K562 (cell line): Measurements from ENCODE around the gene HS3ST3B1. TPM values are rescaled to one million over a fixed set of nuclear protein-coding genes. Genes with fewer than 3 reads are reported as not detected.

Source experiments
- ATAC-seq: fragments of 200-7000 bp; cut with Tn5 transposase; 3 replicates; pipeline ENCODE4 v1.9.1; 2020; ENCODE audit warnings: moderate library complexity
- BruUV-seq: library from RNA; stranded (reverse); fragments of 400-500 nt; replicated peaks from 2 replicates; lab custom pipeline; 2021; lab: Mats Ljungman, UMichigan
- CTCF ChIA-PET: fragments of 300-600 bp; formaldehyde crosslinking; extraction: SDS; loops from one replicate; lab custom pipeline; 2021; ENCODE audit warnings: low intra/inter-chr PET ratio; lab: Yijun Ruan, JAX
- POLR2A ChIA-PET: fragments of 300-600, 350-650 bp; sonication (Branson Sonifier 250); formaldehyde crosslinking; extraction: SDS; loops from one replicate; lab custom pipeline; 2021; ENCODE audit warnings: antibody characterized with exemption, inconsistent platforms; lab: Yijun Ruan, JAX
- DNase-seq, 4 experiments: peaks; one replicate each; pipeline versions ENCODE4 v3.0.0 to v3.0.0-alpha.2; 2011 to 2018; ENCODE audit warnings: low spot score in 3 of 4, mixed read lengths in 3 of 4; ENCODE audit errors: extremely low read depth in 1 of 4
- FAIRE-seq: peaks from 2 replicates; lab custom pipeline; 2011; peaks lifted over from hg19 to GRCh38; lab: Jason Lieb, UNC
- H2AFZ ChIP-seq: 2 replicates; pipeline ENCODE4 v1.6.0; 2011; ENCODE audit warnings: low read depth, low read length, control low read depth, inconsistent platforms
- H3K27ac ChIP-seq: fragments of 200-600 bp; 3 replicates; pipeline ENCODE4 v1.8.0; 2011; ENCODE audit warnings: low read depth, mild to moderate bottlenecking, control low read depth, inconsistent platforms, low read length, moderate library complexity, mixed read lengths; ENCODE audit errors: extremely low read depth
- H3K27me3 ChIP-seq, 2 experiments: fragments of 300-600 bp in 1 of 2; 2 replicates in 1 of 2; 3 replicates in 1 of 2; pipeline versions ENCODE4 v1.6.0 to v1.8.0; 2011; ENCODE audit warnings: inconsistent platforms in 2 of 2, low read length in 2 of 2, mild to moderate bottlenecking in 1 of 2, mixed read lengths in 1 of 2, moderate library complexity in 1 of 2; ENCODE audit not compliant: control insufficient read depth in 2 of 2, insufficient read depth in 2 of 2
- H3K36me3 ChIP-seq: fragments of 300-600 bp; 3 replicates; pipeline ENCODE4 v1.8.0; 2011; ENCODE audit warnings: mild to moderate bottlenecking, low read length, inconsistent platforms; ENCODE audit not compliant: control insufficient read depth, insufficient read depth
- H3K4me1 ChIP-seq, 2 experiments: fragments of 200-600 bp in 1 of 2; replicated peaks in 1 of 2; 2 replicates in 1 of 2; 3 replicates in 1 of 2; pipeline versions ENCODE4 v1.5.1 to v1.8.0; 2011; ENCODE audit warnings: inconsistent platforms in 2 of 2, low read length in 2 of 2, mild to moderate bottlenecking in 1 of 2, mixed read lengths in 1 of 2, moderate library complexity in 1 of 2; ENCODE audit not compliant: control insufficient read depth in 2 of 2, insufficient read depth in 2 of 2
- H3K4me2 ChIP-seq: 2 replicates; pipeline ENCODE4 v1.6.1; 2011; ENCODE audit warnings: low read length, control low read depth, inconsistent platforms, mixed read lengths; ENCODE audit not compliant: insufficient read depth
- H3K4me3 ChIP-seq: fragments of 200-600 bp; sonication (generic), shearing (Covaris generic); 2 replicates; pipeline ENCODE4 v1.5.1; 2016; ENCODE audit warnings: control low read depth, inconsistent platforms
- H3K79me2 ChIP-seq: fragments of 200-600 bp; 3 replicates; pipeline ENCODE4 v1.8.0; 2011; ENCODE audit warnings: low read length, inconsistent platforms; ENCODE audit not compliant: control insufficient read depth, insufficient read depth
- H3K9ac ChIP-seq, 2 experiments: 2 replicates each; pipeline versions ENCODE4 v1.6.0 to v1.6.1; 2011; ENCODE audit warnings: low read depth in 2 of 2, low read length in 2 of 2, control low read depth in 1 of 2, inconsistent platforms in 1 of 2, mild to moderate bottlenecking in 1 of 2, mixed read lengths in 1 of 2; ENCODE audit not compliant: insufficient read depth in 1 of 2
- H3K9me1 ChIP-seq: one replicate; pipeline ENCODE4 v1.6.0; 2011; ENCODE audit warnings: inconsistent platforms, mild to moderate bottlenecking, low read length, moderate library complexity; ENCODE audit not compliant: control insufficient read depth, insufficient read depth
- H3K9me3 ChIP-seq: replicated peaks from 2 replicates; pipeline ENCODE4 v1.5.1; 2011; ENCODE audit warnings: low read depth, low read length, inconsistent platforms; ENCODE audit not compliant: control insufficient read depth, insufficient read depth
- H4K20me1 ChIP-seq: replicated peaks from 2 replicates; pipeline ENCODE4 v1.6.1; 2011; ENCODE audit warnings: low read length, inconsistent platforms, mixed read lengths; ENCODE audit not compliant: control insufficient read depth, insufficient read depth
- ARID1B ChIP-seq: fragments of 450-650 bp; IDR thresholded peaks from 2 replicates; pipeline ENCODE4 v1.6.1; 2016; ENCODE audit warnings: antibody characterized with exemption, mild to moderate bottlenecking, inconsistent platforms
- CBFA2T2 ChIP-seq: fragments of 450-650 bp; conservative IDR thresholded peaks from 2 replicates; pipeline ENCODE4 v1.6.1; 2017; ENCODE audit warnings: mild to moderate bottlenecking
- CBFA2T3 ChIP-seq: fragments of 450-650 bp; IDR thresholded peaks from 2 replicates; pipeline ENCODE4 v1.6.1; 2017
- CC2D1A ChIP-seq: fragments of 450-650 bp; IDR thresholded peaks from 2 replicates; pipeline ENCODE4 v1.6.1; 2017; ENCODE audit warnings: mild to moderate bottlenecking
- EP300 ChIP-seq: IDR thresholded peaks from 2 replicates; pipeline ENCODE4 v1.6.1; 2012; ENCODE audit warnings: low read length, improper control_type of control experiment
- FOXJ2 ChIP-seq: fragments of 200-800 bp; sonication (Bioruptor generic); IDR thresholded peaks from 2 replicates; pipeline ENCODE4 v1.6.1; 2016; ENCODE audit warnings: missing genetic modification characterization, missing compliant biosample characterization
- FOXK1 ChIP-seq: sonication (generic); formaldehyde crosslinking; IDR thresholded peaks from 2 replicates; pipeline ENCODE4 v1.8.0; 2022; ENCODE audit warnings: missing genetic modification reagents, mild to moderate bottlenecking, borderline replicate concordance
- KDM4B ChIP-seq, 2 experiments: fragments of 450-650 bp in 1 of 2; sonication (generic) in 1 of 2; IDR thresholded peaks; 2 replicates each; pipeline ENCODE4 v1.6.1; 2016 to 2017; ENCODE audit warnings: borderline replicate concordance in 2 of 2, antibody characterized with exemption in 1 of 2, low read depth in 1 of 2, mild to moderate bottlenecking in 1 of 2
- KLF1 ChIP-seq: fragments of 450-650 bp; IDR thresholded peaks from 2 replicates; pipeline ENCODE4 v1.6.1; 2016; ENCODE audit warnings: missing genetic modification characterization, missing compliant biosample characterization
- LARP7 ChIP-seq: fragments of 450-650 bp; IDR thresholded peaks from 2 replicates; pipeline ENCODE4 v1.6.1; 2016
- MAFK ChIP-seq: IDR thresholded peaks from 2 replicates; pipeline ENCODE4 v1.6.1; 2011; ENCODE audit warnings: low read length, improper control_type of control experiment
- MBD1 ChIP-seq: fragments of 250-450 bp; sonication (Bioruptor Pico); IDR thresholded peaks from 2 replicates; pipeline ENCODE4 v1.8.0; 2022; ENCODE audit warnings: inconsistent platforms
- MEIS2 ChIP-seq: fragments of 450-650 bp; IDR thresholded peaks from 2 replicates; pipeline ENCODE4 v1.6.1; 2014; ENCODE audit warnings: mild to moderate bottlenecking; ENCODE audit not compliant: partially characterized antibody
- MXI1 ChIP-seq: IDR thresholded peaks from 2 replicates; pipeline ENCODE4 v1.6.1; 2011; ENCODE audit warnings: low read depth, mild to moderate bottlenecking, improper control_type of control experiment, low read length
- NFRKB ChIP-seq: fragments of 450-650 bp; IDR thresholded peaks from 2 replicates; pipeline ENCODE4 v1.6.1; 2016; ENCODE audit warnings: low read depth
- NRF1 ChIP-seq, 2 experiments: fragments of 450-650 bp; IDR thresholded peaks in 1 of 2; conservative IDR thresholded peaks in 1 of 2; 2 replicates each; pipeline ENCODE4 v1.6.1; 2014; ENCODE audit warnings: mild to moderate bottlenecking in 2 of 2
- RCOR1 ChIP-seq, 2 experiments: IDR thresholded peaks; 2 replicates each; pipeline ENCODE4 v1.6.1; 2012; ENCODE audit warnings: low read depth in 2 of 2, low read length in 2 of 2, borderline replicate concordance in 1 of 2, improper control_type of control experiment in 1 of 2
- SIX5 ChIP-seq, 2 experiments: IDR thresholded peaks; 2 replicates each; pipeline ENCODE4 v1.6.1; 2011; ENCODE audit warnings: low read length in 2 of 2, borderline replicate concordance in 1 of 2, low read depth in 1 of 2, mild to moderate bottlenecking in 1 of 2, moderate library complexity in 1 of 2; ENCODE audit not compliant: insufficient read depth in 1 of 2
- SMARCA4 ChIP-seq: fragments of 450-650 bp; IDR thresholded peaks from 2 replicates; pipeline ENCODE4 v1.6.1; 2016
- SPI1 ChIP-seq: IDR thresholded peaks from 2 replicates; pipeline ENCODE4 v1.6.1; 2011; ENCODE audit warnings: low read depth, low read length, control low read depth, borderline replicate concordance
- TAL1 ChIP-seq: fragments of 450-650 bp; IDR thresholded peaks from 2 replicates; pipeline ENCODE4 v1.6.1; 2016; ENCODE audit warnings: mild to moderate bottlenecking
- TCF3 ChIP-seq: sonication (generic); formaldehyde crosslinking; IDR thresholded peaks from 2 replicates; pipeline ENCODE4 v1.4.0; 2020; ENCODE audit warnings: mild to moderate bottlenecking, missing genetic modification reagents
- TEAD4 ChIP-seq, 2 experiments: sonication (generic) in 1 of 2; formaldehyde crosslinking in 1 of 2; IDR thresholded peaks; 2 replicates each; pipeline versions ENCODE4 v1.6.1 to v1.8.0; 2012 to 2022; ENCODE audit warnings: borderline replicate concordance in 1 of 2, inconsistent platforms in 1 of 2, low read length in 1 of 2, mild to moderate bottlenecking in 1 of 2, missing genetic modification reagents in 1 of 2
- ZBTB17 ChIP-seq: fragments of 450-650 bp; formaldehyde crosslinking; IDR thresholded peaks from 2 replicates; pipeline ENCODE4 v1.4.0; 2020; ENCODE audit warnings: mild to moderate bottlenecking
- ZNF445 ChIP-seq: fragments of 250-450 bp; sonication (Bioruptor Pico); IDR thresholded peaks from 2 replicates; pipeline ENCODE4 v1.4.0; 2020; ENCODE audit warnings: low read depth, mild to moderate bottlenecking, moderate library complexity
- ZNF780A ChIP-seq: fragments of 250-450 bp; sonication (Bioruptor Pico); IDR thresholded peaks from 2 replicates; pipeline ENCODE4 v1.5.0; 2021; ENCODE audit warnings: mild to moderate bottlenecking
- WGBS: fragments of 100-300 bp; shearing (Covaris generic); methylation state at CpG from one replicate; pipeline ENCODE4 v1.1.6; 2016; ENCODE audit warnings: low coverage, mixed read lengths; ENCODE audit not compliant: insufficient coverage; ENCODE audit errors: missing lambda C conversion rate; 5-methylcytosine and 5-hydroxymethylcytosine counted together
- in situ Hi-C: fragments of 300-500 bp; cut with MboI; formaldehyde crosslinking; loops from 4 replicates; pipeline ENCODE4 v1.15.0; 2018; ENCODE audit warnings: inconsistent platforms, mixed read lengths
- intact Hi-C: fragments of 100-400 bp; cut with micrococcal nuclease; formaldehyde crosslinking; loops from 2 replicates; pipeline ENCODE4 v1.14.2; 2022
- polyA plus RNA-seq, 8 experiments: library from polyadenylated mRNA; depleted of rRNA in 4 of 8; stranded (reverse) in 5 of 8; unstranded in 3 of 8; fragments of >200 nt; fragmentation: Nextera tagmentation in 2 of 8; fragmentation: Illumina TruSeq in 1 of 8; extraction: Ambion mirVana in 2 of 8; extraction: Trizol in 1 of 8; gene quantifications; 2 replicates each; pipeline versions ENCODE4 v1.2.1 to v1.2.3, GENCODE V29; 2011 to 2014; ENCODE audit warnings: inconsistent platforms in 1 of 8, missing spikeins in 1 of 8
- total RNA-seq, 7 experiments: library from RNA; depleted of rRNA in 6 of 7; stranded (reverse); fragments of >200 nt in 6 of 7; fragmentation: Illumina TruSeq in 2 of 7; extraction: Trizol in 2 of 7; gene quantifications; 2 replicates each; pipeline versions ENCODE4 v1.2.1 to v1.2.3, GENCODE V29; 2011 to 2021; ENCODE audit warnings: low replicate concordance in 1 of 7

Gene HS3ST3B1
- total and polyA plus RNA-seq, 9 of the 15 experiments (the other 6 are each of a cell fraction or from before 2014, with no cell fraction given): 1.9 to 12.9 (median 3.7) TPM

- Histone ChIP-seq H3K79me2 (peaks cover 10% of the 10 kb centered on the region), H3K27me3 (no peaks in the 10 kb centered on the region), H3K9me1 (no peaks in the 10 kb centered on the region), H3K9ac (no peak overlapping the region), H3K4me2 (no peak overlapping the region), H4K20me1 (no peaks in the 10 kb centered on the region), H3K36me3 (no peaks in the 10 kb centered on the region), H3K27ac (no peak overlapping the region), H2AFZ (no peak overlapping the region), H3K4me1 (peaks cover 0 to 13% of the 10 kb centered on the region in 2 experiments; a peak in 4 of 5 replicates), H3K9me3 (no peaks in the 10 kb centered on the region), H3K4me3 (no peak overlapping the region)
- FAIRE-seq (peak; percentile 72), DNase-seq (peak in 2 of 4 experiments; percentile 21 to 35), ATAC-seq (no peak)
- intact Hi-C loops (no loop called here), in situ Hi-C loops (no loop called here)
- 0% methylated on average over 3 of the region's 3 CpGs for WGBS
- no TSS peak for BruUV-seq
- ChIA-PET CTCF (no interaction called here), POLR2A (interaction anchor here (0.6 to 1.1 kb wide), 3 partner anchors 8 to 1591 kb away, joined by 3 to 4 read pairs (median 3); no protein-coding TSS in a partner anchor)
- TF ChIP-seq NFRKB (no peak), MEIS2 (peak; percentile 7), FOXK1 (CRISPR knock-in tag) (no peak), MAFK (no peak), TCF3 (CRISPR knock-in tag) (peak; percentile 32; the same call in 1 of the 2 replicates), SMARCA4 (no peak), KDM4B (IDR thresholded peaks at IDR 0.05; ENCODE audit: borderline replicate concordance in 2 of 2, low read depth in 1 of 2) (no peak), ZBTB17 (CRISPR knock-in tag) (no peak), LARP7 (no peak), TEAD4 (IDR thresholded peaks at IDR 0.05; ENCODE audit: low read length) (peak; percentile 55; the same call in 1 of the 2 replicates), TEAD4 (CRISPR knock-in tag; IDR thresholded peaks at IDR 0.05; ENCODE audit: borderline replicate concordance) (no peak), KLF1 (tag) (no peak), MXI1 (no peak), FOXJ2 (tag) (no peak), RCOR1 (IDR thresholded peaks at IDR 0.05; ENCODE audit: borderline replicate concordance in 1 of 2, low read depth in 2 of 2, low read length in 2 of 2) (peak in 1 of 2 experiments; percentile 45; a peak in 1 of 4 replicates), NRF1 (conservative IDR thresholded peaks at IDR 0.05 in 1 of 2, IDR thresholded peaks at IDR 0.05 in 1 of 2) (no peak), TAL1 (peak; percentile 47; the same call in 1 of the 2 replicates), ARID1B (0 out of 2 replicates have a peak, but pooled peaks have one; percentile 31), EP300 (peak; percentile 9; the same call in 1 of the 2 replicates), ZNF445 (CRISPR knock-in tag) (no peak), ZNF780A (no peak), CBFA2T2 (peak; percentile 40), CC2D1A (no peak), MBD1 (CRISPR knock-in tag) (no peak), SPI1 (no peak), CBFA2T3 (peak; percentile 75), SIX5 (IDR thresholded peaks at IDR 0.05; ENCODE audit: borderline replicate concordance in 1 of 2, insufficient read depth in 1 of 2, low read depth in 1 of 2, low read length in 2 of 2) (no peak)
These were observed 22.7 kb downstream of the HS3ST3B1 start for GRCh38 chr17:14323522-14323981.
